HS-27A (cell line): ENCODE results near the gene MINDY3.
"Not testable (repeated sequence)": the region's sequence is repeated elsewhere in the genome, so short reads cannot be mapped to it uniquely, and the experiment has no call there.

Experiments
- DNase-seq: peaks from one replicate; pipeline ENCODE4 v3.0.0-alpha.2; 2012; ENCODE audit warnings: low read depth, missing footprints

The MINDY3 gene

GRCh38 chr10:15856328-15857015 is 3.8 kb downstream of the MINDY3 start:
- no peak for DNase-seq

- no peak for DNase-seq
Measured at GRCh38 chr10:15853800-15854199, 6.5 kb downstream of the MINDY3 start.

- no peak for DNase-seq
Measured at GRCh38 chr10:15852111-15852557, 8.2 kb downstream of the MINDY3 start.

- not testable (repeated sequence) for DNase-seq
Measured at GRCh38 chr10:15850337-15850978, 9.8 kb downstream of the MINDY3 start.

GRCh38 chr10:15849316-15849715 is 11.0 kb downstream of the MINDY3 start:
- no peak for DNase-seq

- no peak for DNase-seq
Measured at GRCh38 chr10:15847481-15847880, 12.8 kb downstream of the MINDY3 start.

- no peak for DNase-seq
Measured at GRCh38 chr10:15844517-15844916, 15.8 kb downstream of the MINDY3 start.

- DNase-seq: no peak
Measured at GRCh38 chr10:15843695-15844094, 16.6 kb downstream of the MINDY3 start.

GRCh38 chr10:15842556-15843169 is 17.6 kb downstream of the MINDY3 start:
- DNase-seq: no peak

GRCh38 chr10:15841696-15842095 is 18.6 kb downstream of the MINDY3 start:
- DNase-seq: no peak

GRCh38 chr10:15836807-15837206 is 23.5 kb downstream of the MINDY3 start:
- no peak for DNase-seq

- no peak for DNase-seq
Measured at GRCh38 chr10:15829495-15829894, 30.8 kb downstream of the MINDY3 start.

GRCh38 chr10:15824498-15824897 is 35.8 kb downstream of the MINDY3 start:
- no peak for DNase-seq

- DNase-seq: no peak
Measured at GRCh38 chr10:15822131-15822530, 38.2 kb downstream of the MINDY3 start.

- DNase-seq: no peak
Measured at GRCh38 chr10:15821046-15821683, 39.1 kb downstream of the MINDY3 start.

- no peak for DNase-seq
Measured at GRCh38 chr10:15817409-15818046, 42.8 kb downstream of the MINDY3 start.

GRCh38 chr10:15815242-15815885 is 44.9 kb downstream of the MINDY3 start:
- DNase-seq: no peak

GRCh38 chr10:15814565-15814964 is 45.7 kb downstream of the MINDY3 start:
- DNase-seq: no peak

GRCh38 chr10:15813415-15813814 is 46.9 kb downstream of the MINDY3 start:
- no peak for DNase-seq

GRCh38 chr10:15809450-15809849 is 50.9 kb downstream of the MINDY3 start:
- DNase-seq: no peak

- DNase-seq: no peak
Measured at GRCh38 chr10:15808204-15808797, 52.0 kb downstream of the MINDY3 start.
